Amniotic stem cell (primary cell): ENCODE results near the gene NDFIP2.
"Not testable (repeated sequence)": the region's sequence is repeated elsewhere in the genome, so short reads cannot be mapped to it uniquely, and the experiment has no call there.

Experiments used
- DNase-seq: peaks from one replicate; lab custom pipeline; 2025; lab: John Stamatoyannopoulos, UW

Gene NDFIP2

GRCh38 chr13:79593641-79594275 is 112.8 kb downstream of the NDFIP2 start:
- DNase-seq, result no peak

- DNase-seq, result not testable (repeated sequence)
These were observed 119.2 kb downstream of the NDFIP2 start for GRCh38 chr13:79600146-79600545.

GRCh38 chr13:79602936-79603335 is 122.0 kb downstream of the NDFIP2 start:
- no peak for DNase-seq

GRCh38 chr13:79604752-79605151 is 123.8 kb downstream of the NDFIP2 start:
- no peak for DNase-seq
